DOHH2 (cell line): ENCODE measurements around the gene DKK2.

Source experiments
- H3F3A ChIP-seq: fragments of 200-600 bp; sonication (generic), shearing (Covaris generic); 2 replicates; pipeline ENCODE4 v1.6.0; 2016; ENCODE audit warnings: antibody characterized with exemption, mild to moderate bottlenecking; ENCODE audit not compliant: control insufficient read depth, insufficient read depth
- H3K27ac ChIP-seq: fragments of 200-600 bp; sonication (generic); 2 replicates; pipeline ENCODE4 v1.5.1; 2014; ENCODE audit warnings: low read depth, mild to moderate bottlenecking, low read length, moderate library complexity
- H3K27me3 ChIP-seq: fragments of 200-600 bp; sonication (generic); 2 replicates; pipeline ENCODE4 v1.6.1; 2014; ENCODE audit warnings: mild to moderate bottlenecking, low read length, mixed read lengths; ENCODE audit not compliant: control insufficient read depth
- H3K36me3 ChIP-seq: fragments of 200-600 bp; sonication (generic); 2 replicates; pipeline ENCODE4 v1.6.1; 2014; ENCODE audit warnings: mild to moderate bottlenecking, low read length, moderate library complexity, mixed read lengths; ENCODE audit not compliant: control insufficient read depth
- H3K4me1 ChIP-seq: fragments of 200-600 bp; sonication (generic); 2 replicates; pipeline ENCODE4 v1.6.1; 2014; ENCODE audit warnings: mild to moderate bottlenecking, low read length, mixed read lengths; ENCODE audit not compliant: control insufficient read depth
- H3K4me2 ChIP-seq: fragments of 200-600 bp; sonication (generic); 2 replicates; pipeline ENCODE4 v1.6.0; 2014; ENCODE audit warnings: mild to moderate bottlenecking, low read length, moderate library complexity
- H3K4me3 ChIP-seq: fragments of 200-600 bp; sonication (generic); 2 replicates; pipeline ENCODE4 v1.5.1; 2014; ENCODE audit warnings: mild to moderate bottlenecking, low read length, mixed read lengths
- H3K79me2 ChIP-seq: fragments of 200-600 bp; sonication (generic); 2 replicates; pipeline ENCODE4 v1.6.1; 2014; ENCODE audit warnings: mild to moderate bottlenecking, low read length, mixed read lengths; ENCODE audit not compliant: control insufficient read depth
- H3K9me2 ChIP-seq: fragments of 200-600 bp; sonication (generic); replicated peaks from 2 replicates; pipeline ENCODE4 v1.6.1; 2014; ENCODE audit warnings: mild to moderate bottlenecking, low read length, mixed read lengths; ENCODE audit not compliant: control insufficient read depth
- H3K9me3 ChIP-seq: fragments of 200-600 bp; sonication (generic); 2 replicates; pipeline ENCODE4 v1.6.1; 2014; ENCODE audit warnings: antibody characterized with exemption, low read length, mixed read lengths; ENCODE audit not compliant: control insufficient read depth, insufficient read depth
- H4K20me1 ChIP-seq: fragments of 200-600 bp; sonication (generic); 2 replicates; pipeline ENCODE4 v1.6.0; 2014; ENCODE audit warnings: low read depth, mild to moderate bottlenecking, antibody characterized with exemption, low read length, moderate library complexity; ENCODE audit not compliant: control insufficient read depth, insufficient read depth
- CTCF ChIP-seq: fragments of 200-600 bp; sonication (generic); IDR thresholded peaks from one replicate; pipeline ENCODE4 v1.5.1; 2014; ENCODE audit warnings: antibody characterized with exemption, mild to moderate bottlenecking, low read depth, low read length; ENCODE audit not compliant: poor library complexity, severe bottlenecking
- EZH2phosphoT487 ChIP-seq: fragments of 200-600 bp; sonication (generic); IDR thresholded peaks from 2 replicates; pipeline ENCODE4 v1.6.1; 2017; ENCODE audit warnings: borderline replicate concordance, mild to moderate bottlenecking, antibody characterized with exemption, low read length, moderate library complexity, mixed read lengths

DKK2 gene

GRCh38 chr4:106987311-106987710 lies 48.8 kb downstream of the DKK2 start:
- no peak overlapping the region for H3K4me3 ChIP-seq
- no peaks in the 10 kb centered on the region for H3K4me1 ChIP-seq
- H3F3A ChIP-seq = no peaks in the 10 kb centered on the region
- TF ChIP-seq EZH2phosphoT487 (no peak), CTCF (no peak)
- H3K79me2 ChIP-seq = no peaks in the 10 kb centered on the region
- H3K9me3 ChIP-seq = no peaks in the 10 kb centered on the region
- H3K36me3 ChIP-seq = no peaks in the 10 kb centered on the region
- H3K9me2 ChIP-seq = no peaks in the 10 kb centered on the region
- H3K4me2 ChIP-seq = no peak overlapping the region
- no peaks in the 10 kb centered on the region for H4K20me1 ChIP-seq
- no peak overlapping the region for H3K27ac ChIP-seq
- H3K27me3 ChIP-seq = no peaks in the 10 kb centered on the region

GRCh38 chr4:106986486-106986885 lies 49.6 kb downstream of the DKK2 start:
- no peak overlapping the region for H3K4me2 ChIP-seq
- no peak overlapping the region for H3K27ac ChIP-seq
- H3K4me3 ChIP-seq = no peak overlapping the region
- no peak for TF ChIP-seq CTCF
- no peak for TF ChIP-seq EZH2phosphoT487
- no peaks in the 10 kb centered on the region for H3K4me1 ChIP-seq
- H3K27me3 ChIP-seq = no peaks in the 10 kb centered on the region
- no peaks in the 10 kb centered on the region for H3F3A ChIP-seq
- no peaks in the 10 kb centered on the region for H3K79me2 ChIP-seq
- H3K9me2 ChIP-seq = no peaks in the 10 kb centered on the region
- H3K36me3 ChIP-seq = no peaks in the 10 kb centered on the region
- no peaks in the 10 kb centered on the region for H4K20me1 ChIP-seq
- H3K9me3 ChIP-seq = no peaks in the 10 kb centered on the region

- Histone ChIP-seq H3K27me3 (no peaks in the 10 kb centered on the region), H3K4me2 (no peak overlapping the region), H3K36me3 (no peaks in the 10 kb centered on the region), H3K79me2 (no peaks in the 10 kb centered on the region), H3F3A (no peaks in the 10 kb centered on the region), H3K9me2 (no peaks in the 10 kb centered on the region), H3K4me1 (no peaks in the 10 kb centered on the region), H3K27ac (no peak overlapping the region), H3K4me3 (no peak overlapping the region), H4K20me1 (no peaks in the 10 kb centered on the region), H3K9me3 (no peaks in the 10 kb centered on the region)
- TF ChIP-seq EZH2phosphoT487 (no peak), CTCF (no peak)
Observed at GRCh38 chr4:106985830-106986229, 50.3 kb downstream of the DKK2 start.
